GM12878 (cell line): ENCODE results near the gene GPR158. TPM values are rescaled to one million over a fixed set of nuclear protein-coding genes. Genes with fewer than 3 reads are reported as not detected.

Experiments
- ATAC-seq: fragments of 200-7000 bp; cut with Tn5 transposase; 3 replicates; pipeline ENCODE4 v1.9.1; 2020; ENCODE audit warnings: mild to moderate bottlenecking, moderate library complexity
- BruUV-seq: library from RNA; stranded (reverse); fragments of 400-500 nt; replicated peaks from 2 replicates; lab custom pipeline; 2021; lab: Mats Ljungman, UMichigan
- CTCF ChIA-PET: fragments of 300-600 bp; sonication (Branson Sonifier 250); formaldehyde crosslinking; extraction: SDS; loops from one replicate; lab custom pipeline; 2021; ENCODE audit warnings: inconsistent platforms; lab: Yijun Ruan, JAX
- POLR2A ChIA-PET: fragments of 350-600 bp; formaldehyde crosslinking; extraction: SDS; loops from one replicate; lab custom pipeline; 2021; ENCODE audit warnings: inconsistent platforms; lab: Charles Lee
- RAD21 ChIA-PET: fragments of 300-600 bp; sonication (Branson Sonifier 250); formaldehyde crosslinking; loops from one replicate; lab custom pipeline; 2023; ENCODE audit warnings: antibody characterized with exemption; ENCODE audit not compliant: unreplicated experiment; lab: Charles Lee
- SMC1A ChIA-PET: fragments of 300-600 bp; sonication (Branson Sonifier 250); formaldehyde crosslinking; loops from one replicate; lab custom pipeline; 2023; ENCODE audit not compliant: unreplicated experiment, uncharacterized antibody; lab: Charles Lee
- DNase-seq: peaks from one replicate; pipeline ENCODE4 v3.0.0-alpha.2; 2011; ENCODE audit warnings: low read depth, low spot score
- FAIRE-seq: peaks from 3 replicates; lab custom pipeline; 2011; peaks lifted over from hg19 to GRCh38; lab: Jason Lieb, UNC
- H2AFZ ChIP-seq: 2 replicates; pipeline ENCODE4 v1.6.0; 2011; ENCODE audit warnings: low read depth, low read length, control low read depth; ENCODE audit not compliant: control insufficient read depth
- H3K27ac ChIP-seq: 2 replicates; pipeline ENCODE4 v1.5.1; 2011; ENCODE audit warnings: control low read depth; ENCODE audit not compliant: control insufficient read depth, insufficient read depth
- H3K27me3 ChIP-seq, 2 experiments: replicated peaks in 1 of 2; 2 replicates each; pipeline versions ENCODE4 v1.6.0 to v1.6.1; 2011; ENCODE audit warnings: low read length in 1 of 2; ENCODE audit not compliant: control insufficient read depth in 2 of 2, insufficient read depth in 2 of 2
- H3K36me3 ChIP-seq, 2 experiments: 2 replicates each; pipeline ENCODE4 v1.5.1; 2011; ENCODE audit warnings: low read length in 1 of 2; ENCODE audit not compliant: control insufficient read depth in 2 of 2, insufficient read depth in 2 of 2
- H3K4me1 ChIP-seq: 2 replicates; pipeline ENCODE4 v1.6.1; 2011; ENCODE audit warnings: mild to moderate bottlenecking, low read length, moderate library complexity, mixed read lengths; ENCODE audit not compliant: control insufficient read depth, insufficient read depth
- H3K4me2 ChIP-seq: 2 replicates; pipeline ENCODE4 v1.6.0; 2011; ENCODE audit warnings: control low read depth; ENCODE audit not compliant: control insufficient read depth, insufficient read depth
- H3K4me3 ChIP-seq: fragments of 200-600 bp; sonication (generic); 2 replicates; pipeline ENCODE4 v1.5.1; 2016
- H3K79me2 ChIP-seq: 2 replicates; pipeline ENCODE4 v1.6.0; 2011; ENCODE audit warnings: low read length; ENCODE audit not compliant: control insufficient read depth, insufficient read depth
- H3K9ac ChIP-seq: 2 replicates; pipeline ENCODE4 v1.8.0; 2011; ENCODE audit warnings: low read length, control low read depth, mixed read lengths; ENCODE audit not compliant: control insufficient read depth, insufficient read depth
- H3K9me3 ChIP-seq: replicated peaks from 3 replicates; pipeline ENCODE4 v1.5.1; 2011; ENCODE audit warnings: mild to moderate bottlenecking, low read length; ENCODE audit not compliant: control insufficient read depth, insufficient read depth
- H4K20me1 ChIP-seq: 2 replicates; pipeline ENCODE4 v1.6.0; 2011; ENCODE audit not compliant: control insufficient read depth, insufficient read depth
- BCLAF1 ChIP-seq: fragments of 450-650 bp; IDR thresholded peaks from 2 replicates; pipeline ENCODE4 v1.6.1; 2017; ENCODE audit warnings: antibody characterized with exemption, mild to moderate bottlenecking, moderate library complexity
- CUX1 ChIP-seq: IDR thresholded peaks from 2 replicates; pipeline ENCODE4 v1.6.1; 2012; ENCODE audit warnings: improper control_type of control experiment, low read depth, low read length; ENCODE audit not compliant: insufficient replicate concordance
- DPF2 ChIP-seq: fragments of 450-650 bp; IDR thresholded peaks from 2 replicates; pipeline ENCODE4 v1.6.1; 2017; ENCODE audit warnings: mild to moderate bottlenecking
- JUND ChIP-seq: IDR thresholded peaks from 2 replicates; pipeline ENCODE4 v1.6.1; 2012; ENCODE audit warnings: low read depth, mild to moderate bottlenecking, low read length, improper control_type of control experiment, moderate library complexity
- MYB ChIP-seq: fragments of 150-350 bp; IDR thresholded peaks from 2 replicates; pipeline ENCODE4 v1.6.1; 2014; ENCODE audit warnings: mild to moderate bottlenecking, low read depth, low read length, borderline replicate concordance
- NBN ChIP-seq: fragments of 450-650 bp; IDR thresholded peaks from 2 replicates; pipeline ENCODE4 v1.6.1; 2016
- NR2F1 ChIP-seq: fragments of 450-650 bp; conservative IDR thresholded peaks from 2 replicates; pipeline ENCODE4 v1.6.1; 2017; ENCODE audit warnings: mild to moderate bottlenecking
- NRF1 ChIP-seq: conservative IDR thresholded peaks from 2 replicates; pipeline ENCODE4 v1.6.1; 2011; ENCODE audit warnings: mild to moderate bottlenecking, low read depth, low read length, improper control_type of control experiment
- PBX3 ChIP-seq: IDR thresholded peaks from 2 replicates; pipeline ENCODE4 v1.6.1; 2011; ENCODE audit warnings: mild to moderate bottlenecking, low read depth, low read length, moderate library complexity; ENCODE audit not compliant: insufficient replicate concordance
- POLR2A ChIP-seq: IDR thresholded peaks from 2 replicates; pipeline ENCODE4 v1.6.1; 2011; ENCODE audit warnings: low read depth, mild to moderate bottlenecking, low read length
- RAD21 ChIP-seq: IDR thresholded peaks from 2 replicates; pipeline ENCODE4 v1.6.1; 2011; ENCODE audit warnings: mild to moderate bottlenecking, low read depth, low read length, moderate library complexity; ENCODE audit not compliant: insufficient read depth
- RB1 ChIP-seq: fragments of 450-650 bp; formaldehyde crosslinking; IDR thresholded peaks from 2 replicates; pipeline ENCODE4 v1.6.1; 2017; ENCODE audit warnings: mild to moderate bottlenecking, borderline replicate concordance
- SMAD1 ChIP-seq: fragments of 450-650 bp; IDR thresholded peaks from 2 replicates; pipeline ENCODE4 v1.6.1; 2018; ENCODE audit warnings: mild to moderate bottlenecking, low read depth; ENCODE audit not compliant: partially characterized antibody
- SREBF1 ChIP-seq: IDR thresholded peaks from 2 replicates; pipeline ENCODE4 v1.6.1; 2012; ENCODE audit warnings: mild to moderate bottlenecking, low read length
- TCF3 ChIP-seq: IDR thresholded peaks from 2 replicates; pipeline ENCODE4 v1.6.1; 2012; ENCODE audit warnings: low read depth, mild to moderate bottlenecking, low read length, borderline replicate concordance; ENCODE audit not compliant: insufficient read depth
- ZNF24 ChIP-seq: fragments of 450-650 bp; IDR thresholded peaks from 2 replicates; pipeline ENCODE4 v1.6.1; 2017; ENCODE audit warnings: antibody characterized with exemption, mild to moderate bottlenecking
- WGBS: methylation state at CpG from one replicate; pipeline ENCODE4 v1.1.6; 2016; ENCODE audit warnings: low lambda C conversion rate; ENCODE audit not compliant: insufficient replicate concordance, insufficient coverage; ENCODE audit errors: missing lambda C conversion rate; 5-methylcytosine and 5-hydroxymethylcytosine counted together
- in situ Hi-C: fragments of 300-500 bp; cut with MboI; formaldehyde crosslinking; loops from 9 replicates; pipeline ENCODE4 v1.14.3; 2018; ENCODE audit warnings: mixed read lengths
- intact Hi-C: fragments of 100-400 bp; cut with micrococcal nuclease; formaldehyde crosslinking; loops from one replicate; pipeline ENCODE4 v1.14.2; 2022; ENCODE audit not compliant: unreplicated experiment
- polyA plus RNA-seq, 11 experiments: library from polyadenylated mRNA; depleted of rRNA in 4 of 11; unstranded in 6 of 11; stranded (reverse) in 5 of 11; fragments of >200 nt; fragmentation: Nextera tagmentation in 4 of 11; fragmentation: Illumina TruSeq in 1 of 11; extraction: Ambion mirVana in 4 of 11; extraction: Trizol in 1 of 11; gene quantifications; 1 replicate in 1 of 11; 2 replicates in 10 of 11; pipeline versions ENCODE4 v1.2.1 to v1.2.3, GENCODE V29; 2011 to 2016; ENCODE audit warnings: inconsistent platforms in 2 of 11, missing spikeins in 2 of 11, low read depth in 1 of 11
- total RNA-seq, 4 experiments: library from RNA; depleted of rRNA in 3 of 4; stranded (reverse); fragments of >200 nt in 3 of 4; fragmentation: Illumina TruSeq in 1 of 4; extraction: Trizol in 1 of 4; gene quantifications; 2 replicates each; pipeline versions ENCODE4 v1.2.1 to v1.2.3, GENCODE V29; 2013 to 2021

Gene GPR158
- total and polyA plus RNA-seq, 10 of the 15 experiments (the other 5 are each of a cell fraction or from before 2014, with no cell fraction given): not detected

- RAD21 ChIA-PET: no interaction called here
- no peak overlapping the region for H3K9ac ChIP-seq
- FAIRE-seq: no peak
These were observed 113.4 kb downstream of the GPR158 start for GRCh38 chr10:25288181-25288580.

More at GRCh38 chr10:25288181-25288580, 113.4 kb downstream of the GPR158 start:
- intact Hi-C loops (no loop called here), in situ Hi-C loops (no loop called here)
- ChIA-PET CTCF (no interaction called here), SMC1A (no interaction called here), POLR2A (no interaction called here)
- no peak overlapping the region for H2AFZ ChIP-seq
- TF ChIP-seq NRF1 (no peak), NR2F1 (no peak), MYB (no peak), TCF3 (no peak), SMAD1 (no peak), RAD21 (no peak), JUND (no peak), ZNF24 (no peak), PBX3 (no peak), NBN (no peak), BCLAF1 (no peak), DPF2 (no peak), CUX1 (no peak), RB1 (no peak), SREBF1 (no peak), POLR2A (no peak)
- H3K27ac ChIP-seq: no peak overlapping the region
- H3K9me3 ChIP-seq: no peaks in the 10 kb centered on the region
- DNase-seq (no peak), ATAC-seq (no peak)
- H3K4me3 ChIP-seq: no peak overlapping the region
- H3K36me3 ChIP-seq: no peaks in the 10 kb centered on the region
- 0% methylated on average over 1 of the region's 1 CpG for WGBS
- H3K4me1 ChIP-seq: no peaks in the 10 kb centered on the region
- H3K4me2 ChIP-seq: no peak overlapping the region
- H3K79me2 ChIP-seq: no peaks in the 10 kb centered on the region
- no TSS peak for BruUV-seq
- H3K27me3 ChIP-seq: no peaks in the 10 kb centered on the region
- H4K20me1 ChIP-seq: no peaks in the 10 kb centered on the region
